H1 (cell line): ENCODE results near the gene SLC30A5. TPM values are rescaled to one million over a fixed set of nuclear protein-coding genes. Genes with fewer than 3 reads are reported as not detected.

Experiments used
- ATF3 ChIP-seq: IDR thresholded peaks from 2 replicates; pipeline ENCODE4 v1.6.1; 2011; ENCODE audit warnings: low read depth, mild to moderate bottlenecking, low read length; ENCODE audit not compliant: insufficient read depth
- HDAC6 ChIP-seq: IDR thresholded peaks from one replicate; pipeline ENCODE4 v1.7.1; 2012; ENCODE audit warnings: low read depth, mild to moderate bottlenecking, inconsistent platforms, low read length, moderate library complexity
- RNF2 ChIP-seq: fragments of 200-900, 300-1000 bp; sonication (generic); IDR thresholded peaks from 2 replicates; pipeline ENCODE4 v1.7.1; 2016; ENCODE audit warnings: borderline replicate concordance, low read depth, mild to moderate bottlenecking, antibody characterized with exemption, low read length; ENCODE audit not compliant: poor library complexity, severe bottlenecking; ENCODE audit errors: missing control alignments
- TAF7 ChIP-seq: optimal IDR thresholded peaks from 2 replicates; pipeline ENCODE3; 2011; ENCODE audit warnings: low read depth, mild to moderate bottlenecking, inconsistent platforms, low read length, moderate library complexity, borderline replicate concordance
- polyA plus RNA-seq, 7 experiments: library from polyadenylated mRNA; depleted of rRNA in 3 of 7; stranded (reverse) in 5 of 7; unstranded in 2 of 7; fragments of >200 nt in 5 of 7; fragments of 200-250 nt in 2 of 7; gene quantifications; 1 replicate in 5 of 7; 2 replicates in 1 of 7; 4 replicates in 1 of 7; pipeline versions ENCODE4 v1.2.1 to v1.2.3, GENCODE V29; 2011 to 2013; ENCODE audit warnings: missing spikeins in 2 of 7, mixed read lengths in 2 of 7
- total RNA-seq: library from RNA; stranded (reverse); fragmentation: NEBNext Ultra II Directional; extraction: Animal tissue kit (Norgen Biotek cat#: 25700); gene quantifications from 2 replicates; pipeline ENCODE4 v1.2.1, GENCODE V29; 2021

The SLC30A5 gene
- total and polyA plus RNA-seq, 2 of the 8 experiments (the other 6 are each of a cell fraction or from before 2014, with no cell fraction given), result 31.0 to 43.5 TPM

GRCh38 chr5:69052181-69052580 is 41.6 kb upstream of the SLC30A5 start (continued):
- TF ChIP-seq HDAC6, result no peak
- TF ChIP-seq RNF2, result no peak
- TF ChIP-seq TAF7, result no peak
- no peak for TF ChIP-seq ATF3
